A172 (cell line): Measurements from ENCODE around the gene NUP54. TPM values are rescaled to one million over a fixed set of nuclear protein-coding genes. Genes with fewer than 3 reads are reported as not detected.

Experiments used
- DNase-seq: peaks from one replicate; pipeline ENCODE4 v3.0.0-alpha.2; 2015; ENCODE audit warnings: low spot score
- total RNA-seq: library from RNA; depleted of rRNA; stranded (reverse); fragments of >200 nt; shearing (Covaris generic); gene quantifications from 2 replicates; pipeline ENCODE4 v1.2.3, GENCODE V29; 2014; rRNA removed

NUP54 gene
- total RNA-seq, 1 experiment from 2014 or later: 40.2 TPM

GRCh38 chr4:76067652-76068286, 80.4 kb downstream of the NUP54 start:
- peak; percentile 55 for DNase-seq

GRCh38 chr4:76066546-76066945, 81.7 kb downstream of the NUP54 start:
- DNase-seq: no peak

Other genes starting within 250 kb of the NUP54 start
- gene PPEF2, start 245.9 kb downstream of the NUP54 start, total RNA-seq: not detected in 2 replicates
- gene NAAA, start 207.4 kb downstream of the NUP54 start, total RNA-seq: 27.7 and 39.2 TPM in 2 replicates
- 18.7 and 22.4 TPM in 2 replicates for gene SDAD1, start 157.5 kb downstream of the NUP54 start, total RNA-seq
- not detected in 2 replicates for gene CXCL9, start 140.9 kb downstream of the NUP54 start, total RNA-seq
- not detected in 2 replicates for gene CXCL10, start 124.9 kb downstream of the NUP54 start, total RNA-seq
- gene CXCL11, start 112.3 kb downstream of the NUP54 start, total RNA-seq: not detected in 2 replicates
- gene ART3, start 73.7 kb downstream of the NUP54 start, total RNA-seq: not detected in 2 replicates
- gene SCARB2, start 65.4 kb upstream of the NUP54 start, total RNA-seq: 113 and 136 TPM in 2 replicates
- gene FAM47E, start 103.3 kb upstream of the NUP54 start, total RNA-seq: 0.12 and 0.38 TPM in 2 replicates
- gene STBD1, start 158.3 kb upstream of the NUP54 start, total RNA-seq: 2.8 and 4.6 TPM in 2 replicates